Immature natural killer cell (primary cell): ENCODE results near the gene ITPK1. TPM values are rescaled to one million over a fixed set of nuclear protein-coding genes. Genes with fewer than 3 reads are reported as not detected.

ENCODE experiments used
- DNase-seq, 3 donors: peaks; one replicate each; pipeline ENCODE4 v3.0.0; 2022; ENCODE audit warnings: mixed read lengths in 1 of 3
- H3K27ac Mint-ChIP-seq, 6 donors: one replicate each; pipeline ENCODE4 v1.8.0; 2020; ENCODE audit warnings: mixed read lengths in 6 of 6, mild to moderate bottlenecking in 5 of 6, inconsistent platforms in 4 of 6, moderate library complexity in 3 of 6
- H3K27me3 Mint-ChIP-seq, 3 donors: one replicate each; pipeline ENCODE4 v1.8.0; 2020 to 2021; ENCODE audit warnings: low read depth in 3 of 3, mild to moderate bottlenecking in 3 of 3, mixed read lengths in 3 of 3, moderate library complexity in 3 of 3, inconsistent platforms in 1 of 3
- H3K36me3 Mint-ChIP-seq, 3 donors: one replicate each; pipeline ENCODE4 v1.8.0; 2020; ENCODE audit warnings: mixed read lengths in 3 of 3, inconsistent platforms in 2 of 3, mild to moderate bottlenecking in 2 of 3
- H3K4me1 Mint-ChIP-seq, 2 donors: one replicate each; pipeline ENCODE4 v1.8.0; 2020; ENCODE audit warnings: inconsistent platforms in 2 of 2, mild to moderate bottlenecking in 2 of 2, mixed read lengths in 2 of 2, moderate library complexity in 1 of 2
- H3K4me3 Mint-ChIP-seq, 5 donors: one replicate each; pipeline ENCODE4 v1.8.0; 2020; ENCODE audit warnings: mild to moderate bottlenecking in 5 of 5, mixed read lengths in 5 of 5, inconsistent platforms in 3 of 5, moderate library complexity in 3 of 5
- H3K9me3 Mint-ChIP-seq, 6 donors: one replicate each; pipeline ENCODE4 v1.8.0; 2020; ENCODE audit warnings: mild to moderate bottlenecking in 6 of 6, mixed read lengths in 6 of 6, inconsistent platforms in 4 of 6, moderate library complexity in 3 of 6
- polyA plus RNA-seq, 3 donors: library from polyadenylated mRNA; unstranded; fragments of 300-500 nt; fragmentation: Illumina TruSeq; gene quantifications; one replicate each; pipeline ENCODE4 v1.2.3, GENCODE V29; 2021

Gene ITPK1
- polyA plus RNA-seq, 3 donors from 2014 or later, result 19.5 to 53.0 (median 21.7) TPM

- Mint-ChIP-seq H3K36me3 (peaks cover 0 to 3% (median 0%) of the 10 kb centered on the region in 3 donors), H3K4me1 (peaks cover 6 to 7% of the 10 kb centered on the region in 2 donors), H3K27me3 (peaks cover 9 to 29% (median 17%) of the 10 kb centered on the region in 3 donors), H3K4me3 (no peak overlapping the region), H3K27ac (no peak overlapping the region), H3K9me3 (no peaks in the 10 kb centered on the region)
- DNase-seq, result no peak
Observed at GRCh38 chr14:92923744-92924103, 192.0 kb downstream of the ITPK1 start.

- no peak within 1 kb of the TSS for H3K4me3 Mint-ChIP-seq
- peak; percentile 36 to 46 (median 45) for DNase-seq
- peaks cover 9 to 29% (median 17%) of the 10 kb centered on the region in 3 donors for H3K27me3 Mint-ChIP-seq
- peaks cover 0 to 3% (median 0%) of the 10 kb centered on the region in 3 donors for H3K36me3 Mint-ChIP-seq
- H3K9me3 Mint-ChIP-seq, result no peaks in the 10 kb centered on the region
- peaks cover 6 to 7% of the 10 kb centered on the region in 2 donors for H3K4me1 Mint-ChIP-seq
- H3K27ac Mint-ChIP-seq, result no peak within 1 kb of the TSS
Observed at GRCh38 chr14:92922883-92923743, 192.6 kb downstream of the ITPK1 start, which contains the start of gene CHGA. TSS of gene CHGA (plus strand) at chr14:92923150. CDS start at chr14:92923360, 210 bp downstream.

DNA sequence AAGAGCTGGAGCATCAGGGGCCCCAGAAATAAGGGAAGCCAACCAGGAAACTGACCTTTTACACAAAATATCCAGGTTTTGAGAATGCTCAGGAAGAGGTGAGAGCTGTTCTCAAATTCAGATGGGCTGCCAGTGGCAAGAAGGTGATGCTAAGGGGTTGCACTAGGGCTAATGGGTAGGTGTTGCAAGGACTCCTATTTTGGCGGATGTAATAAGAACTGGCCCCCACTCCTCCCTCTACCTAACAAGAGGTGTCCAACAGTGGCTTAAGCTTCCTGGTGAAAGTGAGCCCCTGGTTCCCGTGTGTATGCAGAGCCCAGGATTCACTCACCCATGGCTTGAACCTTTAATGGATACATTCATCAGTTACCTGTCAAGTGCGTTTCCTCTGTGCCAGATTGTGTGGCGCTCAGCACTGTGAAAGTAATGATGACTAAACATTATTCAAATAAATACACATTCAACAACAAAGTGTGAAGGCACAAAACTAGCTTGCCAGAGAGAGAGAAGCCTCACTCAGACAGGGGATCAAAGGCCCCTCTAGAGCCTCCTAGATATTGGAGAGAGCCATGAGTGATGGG lies 193.5 kb downstream of the ITPK1 start:
- H3K36me3 Mint-ChIP-seq, result peaks cover 0 to 3% (median 0%) of the 10 kb centered on the region in 3 donors
- H3K27ac Mint-ChIP-seq, result no peak overlapping the region
- H3K27me3 Mint-ChIP-seq, result peaks cover 9 to 29% (median 17%) of the 10 kb centered on the region in 3 donors
- DNase-seq, result no peak
- no peak overlapping the region for H3K4me3 Mint-ChIP-seq
- H3K4me1 Mint-ChIP-seq, result peaks cover 6 to 7% of the 10 kb centered on the region in 2 donors
- no peaks in the 10 kb centered on the region for H3K9me3 Mint-ChIP-seq

DNA sequence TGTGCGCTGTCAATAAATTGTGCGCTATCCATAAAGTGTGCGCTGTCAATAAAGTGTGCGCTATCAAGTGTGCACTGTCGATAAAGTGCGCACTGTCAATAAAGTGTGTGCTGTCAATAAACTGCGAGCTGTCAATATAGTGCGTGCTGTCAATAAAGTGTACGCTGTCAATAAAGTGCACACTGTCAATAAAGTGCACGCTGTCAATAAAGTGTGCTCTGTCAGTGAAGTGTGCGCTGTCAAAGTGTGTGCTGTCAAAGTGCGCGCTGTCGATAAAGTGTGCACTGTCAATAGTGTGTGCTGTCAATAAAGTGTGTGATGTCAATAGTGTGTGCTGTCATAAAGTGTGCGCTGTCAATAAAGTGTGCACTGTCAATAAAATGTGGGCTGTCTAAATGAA lies 195.7 kb downstream of the ITPK1 start:
- DNase-seq, result no peak
- Mint-ChIP-seq H3K36me3 (no peaks in the 10 kb centered on the region), H3K4me3 (no peak overlapping the region), H3K9me3 (no peaks in the 10 kb centered on the region), H3K27ac (no peak overlapping the region), H3K27me3 (peaks cover 7 to 26% (median 12%) of the 10 kb centered on the region in 3 donors), H3K4me1 (peaks cover 6 to 7% of the 10 kb centered on the region in 2 donors)

DNA sequence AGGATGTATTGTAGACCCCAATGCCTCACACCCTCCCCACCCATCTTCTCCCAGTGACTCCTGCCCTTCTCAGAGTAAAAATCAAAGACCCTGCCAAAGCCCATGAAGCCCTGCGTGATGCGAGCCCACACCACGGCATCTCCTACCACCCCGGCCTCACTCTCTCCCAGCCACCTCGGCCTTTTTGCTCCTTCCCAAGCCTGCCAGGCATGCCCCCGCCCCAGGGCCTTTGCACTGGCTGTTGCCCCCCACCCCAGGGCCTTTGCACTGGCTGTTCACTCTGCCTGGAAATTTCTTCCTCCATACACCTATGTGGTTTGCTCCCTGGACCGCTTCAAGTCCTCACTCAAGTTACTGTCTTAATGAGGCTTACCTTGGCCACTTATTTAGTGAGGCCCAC lies 197.8 kb downstream of the ITPK1 start:
- no peak for DNase-seq
- Mint-ChIP-seq H3K9me3 (no peaks in the 10 kb centered on the region), H3K4me1 (peaks cover 5 to 6% of the 10 kb centered on the region in 2 donors), H3K36me3 (no peaks in the 10 kb centered on the region), H3K27ac (no peak overlapping the region), H3K27me3 (peaks cover 4 to 21% (median 8%) of the 10 kb centered on the region in 3 donors), H3K4me3 (no peak overlapping the region)

DNA sequence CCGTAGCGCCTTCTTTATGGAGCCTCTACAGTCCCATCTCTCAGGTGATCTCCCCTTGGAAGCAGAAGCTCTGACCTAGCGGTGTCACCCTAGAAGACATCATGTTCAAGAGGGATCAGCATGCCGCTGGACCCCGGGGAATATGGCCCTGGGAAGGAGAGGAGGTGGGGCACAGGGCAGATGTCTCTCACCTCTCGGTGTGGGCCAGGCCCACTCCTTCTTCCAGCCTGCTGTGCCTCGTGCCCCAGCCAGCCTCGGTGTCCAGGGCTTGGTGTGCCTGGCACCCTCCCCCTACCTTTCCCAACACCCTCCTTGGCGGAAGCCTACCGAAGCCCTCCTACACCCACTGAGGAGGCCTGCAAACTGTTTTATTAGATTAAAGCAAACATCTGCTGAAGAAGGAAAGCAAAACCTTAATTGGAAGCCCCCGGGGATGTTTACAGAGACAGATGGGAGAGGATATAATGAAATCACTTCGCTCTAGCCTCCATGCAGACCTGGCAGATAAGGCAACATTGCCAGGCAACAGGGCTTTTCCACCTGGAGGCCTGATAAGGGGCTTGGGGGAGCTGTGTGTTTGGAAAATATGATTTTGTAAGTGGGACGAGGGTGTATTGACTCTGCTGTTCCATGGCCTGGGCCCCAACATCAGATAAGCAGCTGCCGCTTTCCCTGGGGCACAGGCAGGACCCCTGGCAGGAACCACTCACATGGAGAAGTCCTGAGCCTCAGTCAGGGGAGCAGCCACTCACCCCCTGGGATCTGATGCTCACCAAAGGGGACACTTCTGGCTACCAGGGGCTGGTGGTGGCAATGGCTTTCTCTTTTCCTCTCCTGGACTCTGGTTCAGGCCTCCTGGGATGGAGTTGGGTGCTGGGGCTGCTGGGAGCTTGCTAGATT lies 198.4 kb downstream of the ITPK1 start:
- no peak overlapping the region for H3K4me3 Mint-ChIP-seq
- DNase-seq, result no peak
- no peaks in the 10 kb centered on the region for H3K36me3 Mint-ChIP-seq
- H3K27ac Mint-ChIP-seq, result no peak overlapping the region
- H3K9me3 Mint-ChIP-seq, result no peaks in the 10 kb centered on the region
- H3K27me3 Mint-ChIP-seq, result peaks cover 4 to 16% (median 4%) of the 10 kb centered on the region in 3 donors
- peaks cover under 1 to 2% of the 10 kb centered on the region in 2 donors for H3K4me1 Mint-ChIP-seq

- H3K4me3 Mint-ChIP-seq, result no peak overlapping the region
- DNase-seq, result no peak
- H3K27me3 Mint-ChIP-seq, result peaks cover 0 to 9% (median 4%) of the 10 kb centered on the region in 3 donors
- H3K4me1 Mint-ChIP-seq, result no peaks in the 10 kb centered on the region
- H3K27ac Mint-ChIP-seq, result no peak overlapping the region
- H3K9me3 Mint-ChIP-seq, result no peaks in the 10 kb centered on the region
- H3K36me3 Mint-ChIP-seq, result no peaks in the 10 kb centered on the region
Observed at GRCh38 chr14:92916201-92916600, 199.5 kb downstream of the ITPK1 start.

- no peak overlapping the region for H3K4me3 Mint-ChIP-seq
- no peaks in the 10 kb centered on the region for H3K4me1 Mint-ChIP-seq
- H3K9me3 Mint-ChIP-seq, result no peaks in the 10 kb centered on the region
- peak in 1 of 3 donors; percentile 8 for DNase-seq
- H3K27me3 Mint-ChIP-seq, result peaks cover 5 to 7% (median 6%) of the 10 kb centered on the region in 3 donors
- H3K36me3 Mint-ChIP-seq, result peaks cover 0 to 3% (median 0%) of the 10 kb centered on the region in 3 donors
- no peak overlapping the region for H3K27ac Mint-ChIP-seq
Observed at GRCh38 chr14:92914087-92914656, 201.6 kb downstream of the ITPK1 start.

- Mint-ChIP-seq H3K4me1 (no peaks in the 10 kb centered on the region), H3K9me3 (peaks cover 0 to 1% (median 0%) of the 10 kb centered on the region in 6 donors), H3K4me3 (no peak overlapping the region), H3K27me3 (peaks cover 8 to 16% (median 10%) of the 10 kb centered on the region in 3 donors), H3K27ac (no peak overlapping the region), H3K36me3 (peaks cover 0 to 3% (median 0%) of the 10 kb centered on the region in 3 donors)
- DNase-seq, result no peak
Observed at GRCh38 chr14:92907316-92907911, 208.3 kb downstream of the ITPK1 start.

- Mint-ChIP-seq H3K27ac (no peak overlapping the region), H3K27me3 (peaks cover 8 to 16% (median 10%) of the 10 kb centered on the region in 3 donors), H3K4me1 (no peaks in the 10 kb centered on the region), H3K36me3 (peaks cover 0 to 3% (median 0%) of the 10 kb centered on the region in 3 donors), H3K4me3 (no peak overlapping the region), H3K9me3 (peaks cover 0 to 1% (median 0%) of the 10 kb centered on the region in 6 donors)
- no peak for DNase-seq
Observed at GRCh38 chr14:92906823-92907222, 208.9 kb downstream of the ITPK1 start.

DNA sequence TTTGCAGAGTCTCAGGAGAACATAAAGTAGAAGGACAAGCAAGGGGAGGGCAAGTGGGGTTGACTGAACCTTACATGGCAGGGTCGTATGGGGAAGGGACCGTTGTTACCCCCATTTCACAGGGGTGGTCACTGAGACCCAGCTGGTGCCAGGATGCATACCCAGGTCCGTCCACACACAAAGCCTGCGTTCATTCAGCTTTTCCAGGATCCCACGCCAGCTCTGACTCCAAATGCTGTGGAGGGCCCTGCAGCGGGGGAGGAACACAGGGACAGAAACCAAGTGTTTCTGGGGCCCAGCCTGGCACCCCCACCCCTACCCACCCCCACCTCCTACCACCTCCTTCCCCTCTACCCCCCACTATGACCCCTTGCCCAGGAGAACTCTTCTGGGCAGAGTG lies 209.3 kb downstream of the ITPK1 start:
- H3K4me3 Mint-ChIP-seq, result no peak overlapping the region
- no peak overlapping the region for H3K27ac Mint-ChIP-seq
- peaks cover 0 to 1% (median 0%) of the 10 kb centered on the region in 6 donors for H3K9me3 Mint-ChIP-seq
- H3K36me3 Mint-ChIP-seq, result peaks cover 0 to 3% (median 0%) of the 10 kb centered on the region in 3 donors
- no peak for DNase-seq
- peaks cover 8 to 16% (median 10%) of the 10 kb centered on the region in 3 donors for H3K27me3 Mint-ChIP-seq
- H3K4me1 Mint-ChIP-seq, result no peaks in the 10 kb centered on the region

DNA sequence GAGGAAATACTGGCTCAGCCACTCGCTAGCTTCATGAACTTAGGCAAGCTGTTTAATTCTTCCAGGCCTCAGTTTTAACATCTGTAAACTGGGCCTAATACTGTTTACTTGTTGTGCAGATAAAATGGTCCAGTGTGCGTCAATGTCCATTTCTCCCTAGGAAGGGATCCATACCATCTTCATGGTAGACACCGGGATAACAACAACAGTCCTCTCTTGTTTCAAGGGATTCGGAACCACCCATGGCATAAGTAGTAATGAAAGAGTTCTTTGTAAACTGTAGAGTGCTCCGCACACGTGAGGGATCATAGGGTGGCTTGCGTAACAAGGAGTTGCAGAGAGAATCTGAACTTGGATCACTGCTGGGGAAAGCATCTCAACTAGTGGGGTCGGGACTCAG lies 210.1 kb downstream of the ITPK1 start:
- peaks cover 0 to 3% (median 0%) of the 10 kb centered on the region in 3 donors for H3K36me3 Mint-ChIP-seq
- no peak for DNase-seq
- no peak overlapping the region for H3K27ac Mint-ChIP-seq
- H3K9me3 Mint-ChIP-seq, result peaks cover 0 to 1% (median 0%) of the 10 kb centered on the region in 6 donors
- no peaks in the 10 kb centered on the region for H3K4me1 Mint-ChIP-seq
- H3K27me3 Mint-ChIP-seq, result peaks cover 8 to 17% (median 12%) of the 10 kb centered on the region in 3 donors
- H3K4me3 Mint-ChIP-seq, result no peak overlapping the region

DNA sequence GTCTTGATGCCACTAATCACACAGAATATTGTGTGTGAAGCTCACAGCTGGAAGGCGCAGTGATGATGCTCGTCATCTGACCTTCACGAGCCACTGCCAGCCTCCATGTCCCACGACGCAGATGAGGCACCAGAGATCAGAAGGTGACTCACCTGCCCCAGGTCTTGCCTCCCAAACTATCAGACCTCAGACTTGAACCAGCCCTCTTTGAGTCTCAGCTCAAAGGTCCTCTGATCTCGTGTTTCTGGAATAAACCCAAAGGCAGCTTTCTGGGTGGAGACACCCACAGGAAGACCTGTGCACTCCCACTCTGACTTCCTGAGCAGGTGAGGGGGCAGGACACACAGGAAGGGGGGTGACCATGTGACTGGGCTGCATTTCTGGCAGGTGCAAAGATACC lies 212.4 kb downstream of the ITPK1 start:
- Mint-ChIP-seq H3K4me1 (no peaks in the 10 kb centered on the region), H3K27ac (no peak overlapping the region), H3K4me3 (no peak overlapping the region), H3K36me3 (no peaks in the 10 kb centered on the region), H3K9me3 (peaks cover 0 to 1% (median 0%) of the 10 kb centered on the region in 6 donors), H3K27me3 (peaks cover 4 to 14% (median 12%) of the 10 kb centered on the region in 3 donors)
- DNase-seq, result no peak
